GM19463 (cell line): ENCODE results near the gene GRM8.

Experiments
- ATAC-seq: cut with Tn5 transposase; IDR thresholded peaks from one replicate; pipeline ENCODE4 v1.9.1; 2021; ENCODE audit warnings: mild to moderate bottlenecking, moderate library complexity; ENCODE audit not compliant: unreplicated experiment

GRM8 gene

GRCh38 chr7:126760914-126761577 lies 491.7 kb downstream of the GRM8 start:
- no peak for ATAC-seq

- no peak for ATAC-seq
Measured at GRCh38 chr7:126755381-126755780, 497.4 kb downstream of the GRM8 start.

- no peak for ATAC-seq
Measured at GRCh38 chr7:126750207-126750911, 502.4 kb downstream of the GRM8 start.

GRCh38 chr7:126728967-126729366 lies 523.8 kb downstream of the GRM8 start:
- ATAC-seq = no peak

GRCh38 chr7:126727930-126728391 lies 524.8 kb downstream of the GRM8 start:
- no peak for ATAC-seq

GRCh38 chr7:126723966-126724544 lies 528.7 kb downstream of the GRM8 start:
- no peak for ATAC-seq

GRCh38 chr7:126720232-126720631 lies 532.5 kb downstream of the GRM8 start:
- peak; percentile 87 for ATAC-seq

GRCh38 chr7:126718419-126718818 lies 534.3 kb downstream of the GRM8 start:
- peak; percentile 48 for ATAC-seq

GRCh38 chr7:126716321-126716720 lies 536.4 kb downstream of the GRM8 start:
- no peak for ATAC-seq

- ATAC-seq = no peak
Measured at GRCh38 chr7:126715076-126715475, 537.7 kb downstream of the GRM8 start.

- peak; percentile 52 for ATAC-seq
Measured at GRCh38 chr7:126702242-126703016, 550.3 kb downstream of the GRM8 start.

- peak; percentile 83 for ATAC-seq
Measured at GRCh38 chr7:126700807-126701604, 551.7 kb downstream of the GRM8 start.

- ATAC-seq = no peak
Measured at GRCh38 chr7:126699707-126700106, 553.0 kb downstream of the GRM8 start.

- ATAC-seq = no peak
Measured at GRCh38 chr7:126698909-126699308, 553.8 kb downstream of the GRM8 start.

GRCh38 chr7:126698446-126698845 lies 554.3 kb downstream of the GRM8 start:
- ATAC-seq = no peak

- peak; percentile 28 for ATAC-seq
Measured at GRCh38 chr7:126696256-126697038, 556.3 kb downstream of the GRM8 start.

GRCh38 chr7:126690848-126691751 lies 561.6 kb downstream of the GRM8 start:
- no peak for ATAC-seq

GRCh38 chr7:126690104-126690503 lies 562.6 kb downstream of the GRM8 start:
- no peak for ATAC-seq

GRCh38 chr7:126689037-126689436 lies 563.7 kb downstream of the GRM8 start:
- ATAC-seq = no peak
